ENCODE results near the gene PSMC2. TPM values are rescaled to one million over a fixed set of nuclear protein-coding genes. Genes with fewer than 3 reads are reported as not detected.

The PSMC2 gene
- total RNA-seq, 1 donor from 2014 or later = 86.5 TPM

DNA sequence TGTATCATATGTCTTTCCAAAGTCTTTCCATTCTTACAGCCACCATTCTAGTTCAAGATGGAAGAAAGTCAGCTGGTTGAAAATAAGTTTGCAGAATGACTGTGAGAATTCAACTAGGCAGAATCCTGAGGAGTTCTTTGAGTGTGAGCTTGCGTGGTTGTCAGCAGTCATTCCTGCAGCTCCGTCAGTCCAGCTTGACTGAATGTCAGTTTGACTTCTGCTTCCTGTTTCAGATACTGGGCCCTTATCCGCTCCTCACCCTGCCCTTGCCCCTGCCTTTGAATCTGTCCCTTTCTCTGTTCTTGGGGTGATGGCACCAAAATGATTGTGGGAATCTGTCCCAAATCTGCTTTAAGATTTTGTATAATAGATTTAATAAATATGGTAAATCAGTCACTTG, 70.8 kb downstream of the PSMC2 start:
- Mint-ChIP-seq H3K27me3 (ENCODE audit: low read depth) (peaks cover 48% of the 10 kb centered on the region), H3K27ac (no peak overlapping the region), H3K9me3 (no peaks in the 10 kb centered on the region), H3K4me1 (no peaks in the 10 kb centered on the region), H3K36me3 (no peaks in the 10 kb centered on the region), H3K4me3 (no peak overlapping the region)
- TF ChIP-seq, protein P1, sequence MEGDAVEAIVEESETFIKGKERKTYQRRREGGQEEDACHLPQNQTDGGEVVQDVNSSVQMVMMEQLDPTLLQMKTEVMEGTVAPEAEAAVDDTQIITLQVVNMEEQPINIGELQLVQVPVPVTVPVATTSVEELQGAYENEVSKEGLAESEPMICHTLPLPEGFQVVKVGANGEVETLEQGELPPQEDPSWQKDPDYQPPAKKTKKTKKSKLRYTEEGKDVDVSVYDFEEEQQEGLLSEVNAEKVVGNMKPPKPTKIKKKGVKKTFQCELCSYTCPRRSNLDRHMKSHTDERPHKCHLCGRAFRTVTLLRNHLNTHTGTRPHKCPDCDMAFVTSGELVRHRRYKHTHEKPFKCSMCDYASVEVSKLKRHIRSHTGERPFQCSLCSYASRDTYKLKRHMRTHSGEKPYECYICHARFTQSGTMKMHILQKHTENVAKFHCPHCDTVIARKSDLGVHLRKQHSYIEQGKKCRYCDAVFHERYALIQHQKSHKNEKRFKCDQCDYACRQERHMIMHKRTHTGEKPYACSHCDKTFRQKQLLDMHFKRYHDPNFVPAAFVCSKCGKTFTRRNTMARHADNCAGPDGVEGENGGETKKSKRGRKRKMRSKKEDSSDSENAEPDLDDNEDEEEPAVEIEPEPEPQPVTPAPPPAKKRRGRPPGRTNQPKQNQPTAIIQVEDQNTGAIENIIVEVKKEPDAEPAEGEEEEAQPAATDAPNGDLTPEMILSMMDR (IDR thresholded peaks at IDR 0.05; ENCODE audit: unreplicated experiment) = no peak
- DNase-seq (ENCODE audit: low spot score in 2 of 2, unreplicated experiment in 2 of 2) = no peak

Other genes starting within 250 kb of the PSMC2 start
- 17.0 to 17.5 TPM (median 17.0 TPM) in 3 replicates for gene NAPEPLD, start 198.5 kb upstream of the PSMC2 start, total RNA-seq
- 64.0 to 68.6 TPM (median 65.1 TPM) in 3 replicates for gene PMPCB, start 50.2 kb upstream of the PSMC2 start, total RNA-seq
- gene DNAJC2, start 2.9 kb upstream of the PSMC2 start, total RNA-seq = 31.1 to 36.0 TPM (median 31.1 TPM) in 3 replicates
- gene SLC26A5, start 98.6 kb downstream of the PSMC2 start, total RNA-seq = not detected in 3 replicates

Measured in mesothelial cell of epicardium (in vitro differentiated cells).